Osteoblast (primary cell): ENCODE results near the gene MLLT11. TPM values are rescaled to one million over a fixed set of nuclear protein-coding genes. Genes with fewer than 3 reads are reported as not detected.

Experiments
- DNase-seq: peaks from one replicate; pipeline ENCODE4 v3.0.0; 2011; ENCODE audit warnings: low spot score, mixed read lengths; ENCODE audit not compliant: insufficient read length; ENCODE audit errors: missing footprints
- H2AFZ ChIP-seq: 2 replicates; pipeline ENCODE4 v1.6.0; 2011; ENCODE audit warnings: mild to moderate bottlenecking, low read length
- H3K27ac ChIP-seq: 2 replicates; pipeline ENCODE4 v1.5.1; 2011; ENCODE audit warnings: mild to moderate bottlenecking, low read depth, low read length, moderate library complexity
- H3K27me3 ChIP-seq: 2 replicates; pipeline ENCODE4 v1.6.0; 2012; ENCODE audit warnings: mild to moderate bottlenecking, control low read depth, inconsistent platforms, low read length, moderate library complexity; ENCODE audit not compliant: insufficient read depth
- H3K36me3 ChIP-seq: 2 replicates; pipeline ENCODE4 v1.5.1; 2011; ENCODE audit warnings: mild to moderate bottlenecking, low read length, control low read depth, moderate library complexity; ENCODE audit not compliant: insufficient read depth
- H3K4me1 ChIP-seq: 2 replicates; pipeline ENCODE4 v1.5.1; 2011; ENCODE audit warnings: mild to moderate bottlenecking, low read length, control low read depth, moderate library complexity; ENCODE audit not compliant: insufficient read depth
- H3K4me2 ChIP-seq: 2 replicates; pipeline ENCODE4 v1.6.0; 2011; ENCODE audit warnings: mild to moderate bottlenecking, low read length; ENCODE audit not compliant: insufficient read depth
- H3K4me3 ChIP-seq: fragments of 200-600 bp; sonication (generic); 3 replicates; pipeline ENCODE4 v1.5.1; 2012; ENCODE audit warnings: mild to moderate bottlenecking, low read length, inconsistent platforms; ENCODE audit not compliant: insufficient read depth
- H3K79me2 ChIP-seq: 2 replicates; pipeline ENCODE4 v1.6.0; 2012; ENCODE audit warnings: mild to moderate bottlenecking, low read length, control low read depth, inconsistent platforms; ENCODE audit not compliant: insufficient read depth
- H3K9me3 ChIP-seq: 2 replicates; pipeline ENCODE4 v1.5.1; 2011; ENCODE audit warnings: low read depth, low read length, control low read depth
- H4K20me1 ChIP-seq: 2 replicates; pipeline ENCODE4 v1.6.0; 2012; ENCODE audit warnings: mild to moderate bottlenecking, low read length, control low read depth; ENCODE audit not compliant: insufficient read depth
- CTCF ChIP-seq: IDR thresholded peaks from 2 replicates; pipeline ENCODE4 v1.5.1; 2011; ENCODE audit warnings: mild to moderate bottlenecking, low read depth, low read length, moderate library complexity; ENCODE audit errors: extremely low read depth
- total RNA-seq: library from RNA; depleted of rRNA; stranded (reverse); fragments of >200 nt; gene quantifications from 2 replicates; pipeline ENCODE4 v1.2.3, GENCODE V29; 2012

MLLT11 gene
- total RNA-seq, 1 donor = 1.4 TPM

GRCh38 chr1:151048645-151049032 is 11.6 kb upstream of the MLLT11 start:
- H3K4me3 ChIP-seq = peak overlapping the region; percentile 88
- TF ChIP-seq CTCF = peak; percentile 52
- peak overlapping the region; percentile 83 for H3K27ac ChIP-seq
- H2AFZ ChIP-seq = no peak overlapping the region
- DNase-seq = no peak
- peaks cover 3% of the 10 kb centered on the region for H3K79me2 ChIP-seq
- H3K27me3 ChIP-seq = no peaks in the 10 kb centered on the region
- no peaks in the 10 kb centered on the region for H3K9me3 ChIP-seq
- peaks cover 4% of the 10 kb centered on the region for H4K20me1 ChIP-seq
- peaks cover 34% of the 10 kb centered on the region for H3K36me3 ChIP-seq
- peak overlapping the region; percentile 97 for H3K4me2 ChIP-seq
- H3K4me1 ChIP-seq = peaks cover 11% of the 10 kb centered on the region

GRCh38 chr1:151049458-151049857 is 10.7 kb upstream of the MLLT11 start:
- no peak overlapping the region for H3K27ac ChIP-seq
- no peaks in the 10 kb centered on the region for H3K27me3 ChIP-seq
- H3K9me3 ChIP-seq = no peaks in the 10 kb centered on the region
- peaks cover 42% of the 10 kb centered on the region for H3K36me3 ChIP-seq
- peaks cover 11% of the 10 kb centered on the region for H3K4me1 ChIP-seq
- peaks cover 9% of the 10 kb centered on the region for H4K20me1 ChIP-seq
- DNase-seq = no peak
- no peak overlapping the region for H2AFZ ChIP-seq
- H3K79me2 ChIP-seq = peaks cover 9% of the 10 kb centered on the region
- no peak overlapping the region for H3K4me2 ChIP-seq
- no peak overlapping the region for H3K4me3 ChIP-seq
- no peak for TF ChIP-seq CTCF

GRCh38 chr1:151050051-151050688 is 10.0 kb upstream of the MLLT11 start:
- Histone ChIP-seq H2AFZ (no peak overlapping the region), H3K4me3 (no peak overlapping the region), H3K4me1 (peaks cover 11% of the 10 kb centered on the region), H3K27me3 (no peaks in the 10 kb centered on the region), H4K20me1 (peaks cover 15% of the 10 kb centered on the region), H3K9me3 (no peaks in the 10 kb centered on the region), H3K36me3 (peaks cover 49% of the 10 kb centered on the region), H3K27ac (no peak overlapping the region), H3K4me2 (no peak overlapping the region), H3K79me2 (peaks cover 16% of the 10 kb centered on the region)
- TF ChIP-seq CTCF = no peak
- DNase-seq = no peak

GRCh38 chr1:151051356-151052009 is 8.7 kb upstream of the MLLT11 start:
- peaks cover 28% of the 10 kb centered on the region for H4K20me1 ChIP-seq
- H3K4me3 ChIP-seq = no peak overlapping the region
- peaks cover 62% of the 10 kb centered on the region for H3K36me3 ChIP-seq
- no peak overlapping the region for H3K4me2 ChIP-seq
- no peaks in the 10 kb centered on the region for H3K27me3 ChIP-seq
- no peak overlapping the region for H2AFZ ChIP-seq
- no peak for DNase-seq
- H3K79me2 ChIP-seq = peaks cover 29% of the 10 kb centered on the region
- H3K4me1 ChIP-seq = peaks cover 22% of the 10 kb centered on the region
- no peak for TF ChIP-seq CTCF
- H3K27ac ChIP-seq = no peak overlapping the region
- no peaks in the 10 kb centered on the region for H3K9me3 ChIP-seq
